Activated naive CD4-positive, alpha-beta T cell treated with anti-CD3 and anti-CD28 coated beads for 36 hours (primary cell): ENCODE measurements around the gene PLA2G2D. TPM values are rescaled to one million over a fixed set of nuclear protein-coding genes. Genes with fewer than 3 reads are reported as not detected.

Experiments used
- CTCF ChIA-PET: fragments of 350-600 bp; sonication (Branson Sonifier 250); formaldehyde crosslinking; loops from one replicate; lab custom pipeline; 2021; ENCODE audit warnings: antibody characterized with exemption; lab: Charles Lee
- DNase-seq: peaks from one replicate; pipeline ENCODE4 v3.0.0-alpha.2; 2020
- H3K27ac Mint-ChIP-seq: one replicate; pipeline ENCODE4 v1.8.0; 2021; ENCODE audit warnings: mild to moderate bottlenecking, mixed read lengths
- H3K27me3 Mint-ChIP-seq: one replicate; pipeline ENCODE4 v1.8.0; 2021; ENCODE audit warnings: low read depth, mixed read lengths
- H3K36me3 Mint-ChIP-seq: one replicate; pipeline ENCODE4 v1.8.0; 2021; ENCODE audit warnings: low read depth, mixed read lengths
- H3K4me1 Mint-ChIP-seq: one replicate; pipeline ENCODE4 v1.8.0; 2021; ENCODE audit warnings: low read depth, mixed read lengths
- H3K4me3 Mint-ChIP-seq: one replicate; pipeline ENCODE4 v1.8.0; 2021; ENCODE audit warnings: mild to moderate bottlenecking, moderate library complexity, mixed read lengths
- H3K9me3 Mint-ChIP-seq: one replicate; pipeline ENCODE4 v1.8.0; 2021; ENCODE audit warnings: mixed read lengths
- intact Hi-C: fragments of 100-400 bp; cut with micrococcal nuclease; formaldehyde crosslinking; loops from one replicate; pipeline ENCODE4 v1.15.1; 2023
- total RNA-seq, 2 experiments: library from RNA; stranded (reverse); gene quantifications; one replicate each; pipeline ENCODE4 v1.2.3, GENCODE V29; 2021

Gene PLA2G2D
- total RNA-seq, 2 experiments from 2014 or later: 0.19 to 0.35 TPM

DNA sequence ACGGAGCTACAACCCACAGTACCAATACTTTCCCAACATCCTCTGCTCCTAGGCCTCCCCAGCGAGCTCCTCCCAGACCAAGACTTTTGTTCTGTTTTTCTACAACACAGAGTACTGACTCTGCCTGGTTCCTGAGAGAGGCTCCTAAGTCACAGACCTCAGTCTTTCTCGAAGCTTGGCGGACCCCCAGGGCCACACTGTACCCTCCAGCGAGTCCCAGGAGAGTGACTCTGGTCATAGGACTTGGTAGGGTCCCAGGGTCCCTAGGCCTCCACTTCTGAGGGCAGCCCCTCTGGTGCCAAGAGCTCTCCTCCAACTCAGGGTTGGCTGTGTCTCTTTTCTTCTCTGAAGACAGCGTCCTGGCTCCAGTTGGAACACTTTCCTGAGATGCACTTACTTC is 28.7 kb downstream of the PLA2G2D start:
- no peak for DNase-seq
- no peaks in the 10 kb centered on the region for H3K36me3 Mint-ChIP-seq
- H3K27ac Mint-ChIP-seq: no peak overlapping the region
- CTCF ChIA-PET: interaction anchor here (0.6 to 1.2 kb wide), 3 partner anchors 14 to 122 kb away, joined by 3 read pairs; no protein-coding TSS in a partner anchor
- H3K4me1 Mint-ChIP-seq: no peaks in the 10 kb centered on the region
- intact Hi-C loops: no loop called here
- H3K9me3 Mint-ChIP-seq: no peaks in the 10 kb centered on the region
- no peaks in the 10 kb centered on the region for H3K27me3 Mint-ChIP-seq
- no peak overlapping the region for H3K4me3 Mint-ChIP-seq

GRCh38 chr1:20090119-20090518 is 29.2 kb downstream of the PLA2G2D start:
- H3K4me3 Mint-ChIP-seq: no peak overlapping the region
- intact Hi-C loops: no loop called here
- no peaks in the 10 kb centered on the region for H3K36me3 Mint-ChIP-seq
- no peaks in the 10 kb centered on the region for H3K9me3 Mint-ChIP-seq
- H3K4me1 Mint-ChIP-seq: no peaks in the 10 kb centered on the region
- H3K27me3 Mint-ChIP-seq: no peaks in the 10 kb centered on the region
- CTCF ChIA-PET: interaction anchor here (0.6 to 1.2 kb wide), 3 partner anchors 14 to 122 kb away, joined by 3 read pairs; no protein-coding TSS in a partner anchor
- no peak for DNase-seq
- H3K27ac Mint-ChIP-seq: no peak overlapping the region

GRCh38 chr1:20089328-20090077 is 29.8 kb downstream of the PLA2G2D start:
- Mint-ChIP-seq H3K9me3 (no peaks in the 10 kb centered on the region), H3K4me3 (no peak overlapping the region), H3K27ac (no peak overlapping the region), H3K4me1 (no peaks in the 10 kb centered on the region), H3K36me3 (no peaks in the 10 kb centered on the region), H3K27me3 (no peaks in the 10 kb centered on the region)
- DNase-seq: no peak
- intact Hi-C loops: no loop called here
- CTCF ChIA-PET: interaction anchor here (0.7 to 1.2 kb wide), 3 partner anchors 8 to 61 kb away, joined by 3 read pairs; no protein-coding TSS in a partner anchor

DNA sequence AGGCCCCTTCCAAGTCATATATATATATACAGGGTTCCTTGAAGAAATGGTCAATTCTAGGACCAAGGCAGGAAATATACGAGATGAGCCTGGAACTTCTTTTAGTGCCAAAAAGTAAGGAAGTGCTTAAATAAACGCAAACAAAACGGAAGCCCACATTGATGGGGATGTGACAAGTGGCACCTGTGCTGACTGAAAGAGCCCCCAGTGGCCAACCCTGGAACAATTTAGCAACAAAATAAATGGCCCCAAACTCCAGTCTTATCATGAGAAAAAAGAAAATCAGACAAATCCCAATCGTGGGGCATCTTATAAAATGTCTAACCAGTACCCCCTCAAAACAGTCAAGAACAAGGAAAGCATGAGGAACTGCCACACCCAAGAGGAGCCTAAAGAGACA is 31.7 kb downstream of the PLA2G2D start:
- CTCF ChIA-PET: interaction anchor here (0.6 kb wide), 1 partner anchor 60 kb away, joined by 3 read pairs; no protein-coding TSS in a partner anchor
- Mint-ChIP-seq H3K27ac (no peak overlapping the region), H3K4me3 (no peak overlapping the region), H3K4me1 (no peaks in the 10 kb centered on the region), H3K9me3 (no peaks in the 10 kb centered on the region), H3K27me3 (no peaks in the 10 kb centered on the region), H3K36me3 (no peaks in the 10 kb centered on the region)
- DNase-seq: no peak
- intact Hi-C loops: no loop called here

GRCh38 chr1:20086800-20087199 is 32.5 kb downstream of the PLA2G2D start:
- DNase-seq: no peak
- Mint-ChIP-seq H3K27me3 (no peaks in the 10 kb centered on the region), H3K4me1 (no peaks in the 10 kb centered on the region), H3K4me3 (no peak overlapping the region), H3K27ac (no peak overlapping the region), H3K9me3 (no peaks in the 10 kb centered on the region), H3K36me3 (no peaks in the 10 kb centered on the region)
- intact Hi-C loops: no loop called here
- CTCF ChIA-PET: no interaction called here

DNA sequence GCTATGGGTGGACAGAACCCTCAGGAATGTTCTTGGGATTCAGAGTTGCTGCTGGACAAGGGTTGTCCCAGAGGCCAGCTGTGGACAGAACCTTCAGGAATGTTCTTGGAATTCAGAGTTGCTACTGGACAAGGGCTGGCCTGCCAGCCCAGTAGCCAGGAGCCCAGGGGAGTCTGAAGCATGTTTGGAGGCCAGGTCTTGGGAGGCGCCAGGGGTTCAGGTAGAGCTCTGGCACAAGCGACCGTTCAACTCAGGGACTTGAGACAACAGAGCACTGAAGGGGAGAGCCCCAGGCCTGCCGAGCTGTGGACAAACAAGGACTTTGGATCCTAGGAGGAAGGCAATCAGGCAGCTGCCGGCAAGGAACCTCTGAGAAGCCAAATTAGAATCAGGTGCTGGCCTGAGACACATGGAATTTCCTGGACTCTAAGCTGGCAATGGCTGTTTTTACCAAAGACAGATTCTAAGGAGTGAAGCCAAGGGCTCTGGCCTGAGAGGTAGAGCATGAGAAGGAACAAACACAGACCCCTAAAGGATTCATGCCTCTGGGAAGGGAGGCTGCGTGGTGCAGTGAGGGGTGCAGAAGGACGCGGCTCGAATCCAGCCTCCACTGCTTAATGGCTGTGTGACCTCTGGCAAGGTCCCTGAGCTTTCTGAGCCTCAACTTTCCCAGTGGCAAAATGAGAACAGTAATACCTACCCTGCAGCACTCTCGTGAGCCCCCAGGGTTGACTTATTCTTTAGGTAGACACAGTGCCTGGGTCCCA is 36.0 kb downstream of the PLA2G2D start:
- no peaks in the 10 kb centered on the region for H3K36me3 Mint-ChIP-seq
- DNase-seq: no peak
- peaks cover 2% of the 10 kb centered on the region for H3K4me1 Mint-ChIP-seq
- intact Hi-C loops: no loop called here
- H3K9me3 Mint-ChIP-seq: no peaks in the 10 kb centered on the region
- no peak overlapping the region for H3K27ac Mint-ChIP-seq
- H3K27me3 Mint-ChIP-seq: peaks cover 10% of the 10 kb centered on the region
- no peak overlapping the region for H3K4me3 Mint-ChIP-seq
- CTCF ChIA-PET: no interaction called here

GRCh38 chr1:20082772-20083171 is 36.6 kb downstream of the PLA2G2D start:
- peaks cover 8% of the 10 kb centered on the region for H3K4me1 Mint-ChIP-seq
- intact Hi-C loops: no loop called here
- no peaks in the 10 kb centered on the region for H3K36me3 Mint-ChIP-seq
- H3K27ac Mint-ChIP-seq: no peak overlapping the region
- DNase-seq: no peak
- CTCF ChIA-PET: no interaction called here
- H3K27me3 Mint-ChIP-seq: peaks cover 14% of the 10 kb centered on the region
- H3K4me3 Mint-ChIP-seq: no peak overlapping the region
- H3K9me3 Mint-ChIP-seq: no peaks in the 10 kb centered on the region

DNA sequence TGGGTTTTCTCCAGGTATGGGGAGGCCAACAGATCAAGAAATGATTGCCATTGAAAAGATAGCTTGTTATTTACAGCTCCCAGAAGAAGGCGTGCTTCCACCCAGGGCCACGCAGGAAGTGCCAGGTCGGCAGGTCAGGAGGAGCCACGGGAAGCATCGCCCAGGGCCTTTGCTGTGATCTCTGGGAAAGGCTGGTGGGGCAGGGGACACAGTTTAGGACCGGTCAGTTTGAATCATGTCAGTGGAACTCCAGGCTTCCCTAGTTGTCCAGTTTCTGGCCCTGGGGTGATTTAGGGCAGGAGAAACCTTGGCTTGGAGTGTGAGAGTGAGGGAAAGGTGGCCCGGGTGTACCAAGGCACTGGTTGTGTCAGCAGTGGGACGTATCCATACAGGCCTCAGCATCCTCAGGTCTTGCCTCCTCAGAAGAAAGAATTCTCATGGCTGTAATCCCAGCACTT is 38.0 kb downstream of the PLA2G2D start:
- H3K36me3 Mint-ChIP-seq: no peaks in the 10 kb centered on the region
- intact Hi-C loops: no loop called here
- DNase-seq: no peak
- H3K4me1 Mint-ChIP-seq: peaks cover 10% of the 10 kb centered on the region
- H3K4me3 Mint-ChIP-seq: no peak overlapping the region
- CTCF ChIA-PET: no interaction called here
- H3K27ac Mint-ChIP-seq: no peak overlapping the region
- H3K27me3 Mint-ChIP-seq: peaks cover 21% of the 10 kb centered on the region
- H3K9me3 Mint-ChIP-seq: no peaks in the 10 kb centered on the region

- Mint-ChIP-seq H3K27me3 (peaks cover 21% of the 10 kb centered on the region), H3K4me1 (peaks cover 10% of the 10 kb centered on the region), H3K4me3 (no peak overlapping the region), H3K27ac (no peak overlapping the region), H3K9me3 (no peaks in the 10 kb centered on the region), H3K36me3 (no peaks in the 10 kb centered on the region)
- CTCF ChIA-PET: no interaction called here
- intact Hi-C loops: no loop called here
- DNase-seq: no peak
Measured at GRCh38 chr1:20080441-20081352, 38.6 kb downstream of the PLA2G2D start.

DNA sequence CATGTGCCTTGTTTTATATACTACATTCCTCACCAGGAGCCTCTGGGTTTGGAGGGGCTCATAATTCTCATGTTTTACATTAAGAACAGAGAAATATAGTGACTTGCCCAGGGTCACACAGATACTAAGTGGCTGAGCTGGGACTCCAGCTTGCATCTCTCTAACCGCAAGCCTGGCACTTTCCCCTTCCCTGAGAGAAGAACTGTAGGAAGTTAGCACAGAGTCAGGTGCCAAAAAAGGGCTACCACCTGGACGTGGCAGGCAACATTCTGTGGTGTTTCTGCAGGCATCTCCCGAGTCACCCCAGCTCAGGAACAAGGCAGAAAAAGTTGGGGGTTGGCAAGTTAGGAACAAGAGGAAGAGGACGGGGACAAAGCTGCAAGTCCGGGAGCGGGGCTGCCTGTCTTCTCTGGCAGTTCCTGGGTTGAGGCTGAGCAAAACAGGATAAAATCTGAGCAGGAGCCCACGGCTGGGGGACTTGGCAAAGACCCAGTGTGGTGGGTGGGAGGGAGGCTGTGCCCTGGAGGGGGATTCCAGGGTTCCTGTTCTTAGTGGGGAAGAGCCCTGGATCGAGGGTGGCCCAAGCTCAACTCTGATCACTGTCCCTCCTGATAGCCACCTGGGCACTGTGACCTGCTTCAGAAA is 39.6 kb downstream of the PLA2G2D start:
- peaks cover 21% of the 10 kb centered on the region for H3K27me3 Mint-ChIP-seq
- intact Hi-C loops: no loop called here
- no peaks in the 10 kb centered on the region for H3K9me3 Mint-ChIP-seq
- H3K36me3 Mint-ChIP-seq: no peaks in the 10 kb centered on the region
- no peak overlapping the region for H3K27ac Mint-ChIP-seq
- CTCF ChIA-PET: interaction anchor here (0.6 kb wide), 1 partner anchor 614 kb away, joined by 3 read pairs; no protein-coding TSS in a partner anchor
- H3K4me1 Mint-ChIP-seq: peaks cover 10% of the 10 kb centered on the region
- no peak overlapping the region for H3K4me3 Mint-ChIP-seq
- DNase-seq: no peak

GRCh38 chr1:20078711-20079110 is 40.6 kb downstream of the PLA2G2D start:
- Mint-ChIP-seq H3K27me3 (peaks cover 21% of the 10 kb centered on the region), H3K27ac (no peak overlapping the region), H3K36me3 (no peaks in the 10 kb centered on the region), H3K4me1 (peaks cover 10% of the 10 kb centered on the region), H3K4me3 (no peak overlapping the region), H3K9me3 (no peaks in the 10 kb centered on the region)
- DNase-seq: no peak
- CTCF ChIA-PET: interaction anchor here (0.6 to 0.7 kb wide), 2 partner anchors 8 to 613 kb away, joined by 3 to 6 read pairs; no protein-coding TSS in a partner anchor
- intact Hi-C loops: no loop called here
